Heart left ventricle (tissue), 16 donors: Measurements from ENCODE around the gene RFX2. TPM values are rescaled to one million over a fixed set of nuclear protein-coding genes. Genes with fewer than 3 reads are reported as not detected.

Experiments
- ATAC-seq, 4 donors: fragments of 200-7000 bp; cut with Tn5 transposase; one replicate each; pipeline ENCODE4 v1.9.1; 2020 to 2022; ENCODE audit warnings: moderate library complexity in 4 of 4, mild to moderate bottlenecking in 3 of 4, moderate number of reproducible peaks in 1 of 4
- DNase-seq, 5 donors: peaks; one replicate each; pipeline ENCODE4 v3.0.0-alpha.2; 2020
- H3K27ac ChIP-seq, 12 donors: fragments of 200-600 bp; sonication (generic) in 4 of 12; one replicate each; pipeline versions ENCODE4 v1.5.0 to v1.8.0; 2016 to 2022; ENCODE audit warnings: mild to moderate bottlenecking in 2 of 12
- H3K27me3 ChIP-seq, 9 donors: fragments of 200-600 bp; sonication (generic) in 2 of 9; one replicate each; pipeline versions ENCODE4 v1.5.1 to v1.8.0; 2016 to 2022; ENCODE audit warnings: mild to moderate bottlenecking in 3 of 9
- H3K36me3 ChIP-seq, 9 donors: fragments of 200-600 bp; sonication (generic) in 2 of 9; one replicate each; pipeline versions ENCODE4 v1.5.0 to v1.8.0; 2018 to 2022; ENCODE audit warnings: mild to moderate bottlenecking in 2 of 9
- H3K4me1 ChIP-seq, 12 donors: fragments of 200-600 bp; sonication (generic) in 4 of 12; one replicate each; pipeline versions ENCODE4 v1.5.0 to v1.8.0; 2016 to 2022; ENCODE audit warnings: mild to moderate bottlenecking in 3 of 12
- H3K4me3 ChIP-seq, 12 donors: fragments of 200-600 bp; sonication (generic) in 4 of 12; one replicate each; pipeline versions ENCODE4 v1.5.0 to v1.8.0; 2017 to 2022; ENCODE audit warnings: mild to moderate bottlenecking in 9 of 12, moderate library complexity in 4 of 12
- H3K9me3 ChIP-seq, 12 donors: fragments of 200-600 bp; sonication (generic) in 4 of 12; one replicate each; pipeline versions ENCODE4 v1.5.0 to v1.8.0; 2016 to 2022; ENCODE audit warnings: mild to moderate bottlenecking in 1 of 12
- CTCF ChIP-seq, 12 donors: fragments of 200-600 bp; sonication (generic) in 4 of 12; IDR thresholded peaks; one replicate each; pipeline versions ENCODE4 v1.5.0 to v1.8.0; 2018 to 2022; ENCODE audit warnings: antibody characterized with exemption in 12 of 12, mild to moderate bottlenecking in 5 of 12
- POLR2A ChIP-seq, 2 donors: fragments of 450-650 bp; IDR thresholded peaks; one replicate each; pipeline ENCODE4 v1.6.1; 2017; ENCODE audit warnings: antibody characterized with exemption in 2 of 2, mild to moderate bottlenecking in 2 of 2, moderate library complexity in 2 of 2
- WGBS, 4 donors: extraction: QIAGEN DNeasy Blood & Tissue Kit in 2 of 4; methylation state at CpG; one replicate each; pipeline versions ENCODE4 v1.1.5 to v1.1.7; 2013 to 2018; 5-methylcytosine and 5-hydroxymethylcytosine counted together
- intact Hi-C, 10 donors: fragments of 100-400 bp; cut with DNase I; formaldehyde crosslinking; loops; one replicate each; pipeline versions ENCODE4 v1.11.1 to v1.14.2; 2022
- polyA plus RNA-seq, 2 donors: library from polyadenylated mRNA; stranded (reverse); fragments of 200-250 nt; gene quantifications; one replicate each; pipeline ENCODE4 v1.2.3, GENCODE V29; 2013
- total RNA-seq, 9 donors: library from RNA; depleted of rRNA in 2 of 9; stranded (reverse); fragments of >200 nt in 2 of 9; fragmentation: NEBNext Ultra II Directional in 3 of 9; extraction: Animal tissue kit (Norgen Biotek cat#: 25700) in 3 of 9; gene quantifications; one replicate each; pipeline versions ENCODE4 v1.1.0 to v1.2.4, GENCODE V29; 2016 to 2023
- donor health status: ischemic (EF 13 %, LVEDD 7.1; RV severe dilation, severe dysfunction).
- donor health status: healthy with polysubstance abuse.
- donor health status: DM: no; HTN: yes; CAD: no.
- donor health status: DM: no; HTN: no; CAD: no.
- donor health status: ischemic (EF 25% LVEDD 6.9; RV normal size, moderate dysfunction).
- donor health status: ischemic (EF 25% LVEDD 5.7; RV mildly dilated, moderate dysfunction).
- donor health status: healthy.
- donor health status: DM: yes; HTN: yes; CAD: no.
- donor health status: ischemic (EF 35%, LVEDD 5.7; RV mildly dilated, moderate dysfunction).
- donor health status: nonischemic (EF 11% LVEDD 7.7; RV severe dilation, severe dysfunction).
- donor health status: DM: yes; HTN: yes; CAD: no.
- donor health status: PGD.
- donor health status: ischemic (EF 29% LVEDD 5.4; RV normal size, mild dysfunction).
- donor health status: nonischemic (EF 23%, LVEDD 6.1; RV moderate dilation, normal function).

The RFX2 gene
- total and polyA plus RNA-seq, 11 donors = 2.8 to 20.0 (median 5.9) TPM

GRCh38 chr19:6034512-6034911 lies 75.8 kb downstream of the RFX2 start:
- no peak for DNase-seq
- H3K27ac ChIP-seq = no peak overlapping the region

GRCh38 chr19:6033744-6034264 lies 76.5 kb downstream of the RFX2 start:
- DNase-seq = no peak
- Histone ChIP-seq H3K36me3 (peaks cover 0 to 3% (median 0%) of the 10 kb centered on the region in 9 donors), H3K27ac (no peak overlapping the region), H3K4me1 (no peaks in the 10 kb centered on the region), H3K27me3 (no peaks in the 10 kb centered on the region), H3K4me3 (no peak overlapping the region), H3K9me3 (peaks cover 0 to 8% (median 0%) of the 10 kb centered on the region in 12 donors)
- intact Hi-C loops = no loop called here
- ATAC-seq = no peak
- TF ChIP-seq CTCF (IDR thresholded peaks at IDR 0.05) (no peak), POLR2A (IDR thresholded peaks at IDR 0.05) (no peak)
- WGBS, 4 donors = 71 to 89% (median 81%) methylated on average over 4 of the region's 4 CpGs

More at GRCh38 chr19:6034512-6034911, 75.8 kb downstream of the RFX2 start:
- Histone ChIP-seq H3K27me3 (no peaks in the 10 kb centered on the region), H3K4me3 (no peak overlapping the region), H3K36me3 (peaks cover 0 to 8% (median 1%) of the 10 kb centered on the region in 9 donors), H3K9me3 (peaks cover 0 to 8% (median 0%) of the 10 kb centered on the region in 12 donors), H3K4me1 (no peaks in the 10 kb centered on the region)
- no peak for ATAC-seq
- intact Hi-C loops = no loop called here
- 89 to 98% (median 96%) methylated on average over 4 of the region's 4 CpGs for WGBS, 4 donors
- TF ChIP-seq POLR2A (IDR thresholded peaks at IDR 0.05) (no peak), CTCF (IDR thresholded peaks at IDR 0.05) (no peak)

GRCh38 chr19:6032827-6033226 lies 77.5 kb downstream of the RFX2 start:
- 93 to 96% (median 96%) methylated on average over 9 of the region's 9 CpGs for WGBS, 4 donors
- Histone ChIP-seq H3K36me3 (peaks cover 0 to 7% (median 0%) of the 10 kb centered on the region in 9 donors), H3K27ac (no peak overlapping the region), H3K27me3 (no peaks in the 10 kb centered on the region), H3K9me3 (peaks cover 0 to 8% (median 0%) of the 10 kb centered on the region in 12 donors), H3K4me1 (no peaks in the 10 kb centered on the region), H3K4me3 (no peak overlapping the region)
- DNase-seq (peak in 1 of 5 donors; percentile 9), ATAC-seq (no peak)
- no peak for TF ChIP-seq POLR2A (IDR thresholded peaks at IDR 0.05)
- TF ChIP-seq CTCF (IDR thresholded peaks at IDR 0.05) = no peak
- intact Hi-C loops = no loop called here

- peaks cover 0 to 5% (median 0%) of the 10 kb centered on the region in 12 donors for H3K9me3 ChIP-seq
- no peak overlapping the region for H3K4me3 ChIP-seq
- no peaks in the 10 kb centered on the region for H3K4me1 ChIP-seq
- intact Hi-C loops = no loop called here
- no peak overlapping the region for H3K27ac ChIP-seq
- ATAC-seq (no peak), DNase-seq (no peak)
- H3K27me3 ChIP-seq = no peaks in the 10 kb centered on the region
- TF ChIP-seq POLR2A (IDR thresholded peaks at IDR 0.05) (no peak), CTCF (IDR thresholded peaks at IDR 0.05) (no peak)
- H3K36me3 ChIP-seq = peaks cover 0 to 8% (median 0%) of the 10 kb centered on the region in 9 donors
- 91 to 97% (median 95%) methylated on average over 4 of the region's 4 CpGs for WGBS, 4 donors
These were observed 77.9 kb downstream of the RFX2 start for GRCh38 chr19:6032381-6032780.
